ENCODE measurements around the gene KLHL24.

DNA sequence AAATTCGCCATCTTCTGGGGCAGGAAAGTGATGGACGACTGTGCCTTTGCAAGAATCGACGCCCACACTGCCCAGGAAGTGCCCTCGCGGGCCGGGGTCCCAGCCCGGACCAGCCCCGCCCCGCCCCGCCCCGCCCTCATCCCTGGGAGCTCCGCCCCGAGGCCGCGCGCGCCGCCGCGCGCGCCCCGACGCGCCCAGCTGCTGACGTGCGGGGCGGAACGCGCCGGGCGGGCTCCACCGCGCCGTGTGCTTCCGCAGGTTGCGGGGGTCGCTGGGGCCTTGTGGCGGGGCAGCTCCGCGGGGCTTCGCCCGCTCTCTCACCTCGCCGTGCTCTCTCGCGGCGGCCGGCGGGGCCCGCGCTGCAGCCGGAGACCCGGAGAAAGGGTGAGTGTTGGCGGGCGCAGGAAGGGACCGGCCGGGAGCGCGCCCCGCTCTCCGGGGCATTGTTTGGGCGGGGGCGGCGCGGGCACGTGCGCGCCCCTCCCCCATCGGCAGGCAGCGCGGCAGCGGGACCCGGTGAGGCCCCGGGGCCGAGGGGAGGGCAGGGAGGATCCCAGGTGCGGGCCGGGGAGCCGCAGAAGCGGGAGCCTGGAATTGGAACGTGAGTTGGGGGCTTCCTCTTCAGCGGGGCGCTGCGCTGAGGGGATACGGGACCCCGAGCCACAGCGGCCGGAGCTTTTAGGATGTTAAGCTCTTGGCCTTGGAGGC, 62.3 kb downstream of the KLHL24 start, which contains the start of gene YEATS2:
- TF ChIP-seq, protein P1, sequence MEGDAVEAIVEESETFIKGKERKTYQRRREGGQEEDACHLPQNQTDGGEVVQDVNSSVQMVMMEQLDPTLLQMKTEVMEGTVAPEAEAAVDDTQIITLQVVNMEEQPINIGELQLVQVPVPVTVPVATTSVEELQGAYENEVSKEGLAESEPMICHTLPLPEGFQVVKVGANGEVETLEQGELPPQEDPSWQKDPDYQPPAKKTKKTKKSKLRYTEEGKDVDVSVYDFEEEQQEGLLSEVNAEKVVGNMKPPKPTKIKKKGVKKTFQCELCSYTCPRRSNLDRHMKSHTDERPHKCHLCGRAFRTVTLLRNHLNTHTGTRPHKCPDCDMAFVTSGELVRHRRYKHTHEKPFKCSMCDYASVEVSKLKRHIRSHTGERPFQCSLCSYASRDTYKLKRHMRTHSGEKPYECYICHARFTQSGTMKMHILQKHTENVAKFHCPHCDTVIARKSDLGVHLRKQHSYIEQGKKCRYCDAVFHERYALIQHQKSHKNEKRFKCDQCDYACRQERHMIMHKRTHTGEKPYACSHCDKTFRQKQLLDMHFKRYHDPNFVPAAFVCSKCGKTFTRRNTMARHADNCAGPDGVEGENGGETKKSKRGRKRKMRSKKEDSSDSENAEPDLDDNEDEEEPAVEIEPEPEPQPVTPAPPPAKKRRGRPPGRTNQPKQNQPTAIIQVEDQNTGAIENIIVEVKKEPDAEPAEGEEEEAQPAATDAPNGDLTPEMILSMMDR (conservative IDR thresholded peaks at IDR 0.05 in 1 of 2, IDR thresholded peaks at IDR 0.05 in 1 of 2; ENCODE audit: extremely low read depth in 1 of 2, insufficient read depth in 1 of 2, low read depth in 1 of 2, low read length in 2 of 2), result no peak
- TF ChIP-seq EZH2 (IDR thresholded peaks at IDR 0.05; ENCODE audit: borderline replicate concordance, low read length), result no peak

Measured in mammary epithelial cell (primary cell).